ENCODE results near the gene PROZ.

The PROZ gene

GRCh38 chr13:113147206-113147605, 11.2 kb upstream of the PROZ start:
- in situ Hi-C loops (cut with HindIII; ENCODE audit: low sequenced_read_pairs), result no loop called here
- TF ChIP-seq CTCF (IDR thresholded peaks at IDR 0.05; ENCODE audit: low read depth, low read length), result no peak
- H3K4me3 ChIP-seq (ENCODE audit: low read depth, low read length), result no peak overlapping the region
- no peak for DNase-seq (ENCODE audit: low read depth, low spot score)

- no peak for DNase-seq (ENCODE audit: low read depth, low spot score)
- H3K4me3 ChIP-seq (ENCODE audit: low read depth, low read length), result no peak overlapping the region
- TF ChIP-seq CTCF (IDR thresholded peaks at IDR 0.05; ENCODE audit: low read depth, low read length), result no peak
- in situ Hi-C loops (cut with HindIII; ENCODE audit: low sequenced_read_pairs), result no loop called here
These were observed 10.0 kb upstream of the PROZ start for GRCh38 chr13:113148407-113148806.

GRCh38 chr13:113148940-113149503, 9.4 kb upstream of the PROZ start:
- no peak overlapping the region for H3K4me3 ChIP-seq (ENCODE audit: low read depth, low read length)
- DNase-seq (ENCODE audit: low read depth, low spot score), result no peak
- no peak for TF ChIP-seq CTCF (IDR thresholded peaks at IDR 0.05; ENCODE audit: low read depth, low read length)
- in situ Hi-C loops (cut with HindIII; ENCODE audit: low sequenced_read_pairs), result no loop called here

GRCh38 chr13:113149711-113150549, 8.5 kb upstream of the PROZ start:
- in situ Hi-C loops (cut with HindIII; ENCODE audit: low sequenced_read_pairs), result no loop called here
- TF ChIP-seq CTCF (IDR thresholded peaks at IDR 0.05; ENCODE audit: low read depth, low read length), result no peak
- no peak for DNase-seq (ENCODE audit: low read depth, low spot score)

GRCh38 chr13:113150550-113151365, 7.7 kb upstream of the PROZ start:
- H3K4me3 ChIP-seq (ENCODE audit: low read depth, low read length), result no peak overlapping the region
- no peak for TF ChIP-seq CTCF (IDR thresholded peaks at IDR 0.05; ENCODE audit: low read depth, low read length)
- no peak for DNase-seq (ENCODE audit: low read depth, low spot score)
- in situ Hi-C loops (cut with HindIII; ENCODE audit: low sequenced_read_pairs), result no loop called here

More at GRCh38 chr13:113149711-113150549, 8.5 kb upstream of the PROZ start:
- no peak overlapping the region for H3K4me3 ChIP-seq (ENCODE audit: low read depth, low read length)

All from astrocyte of the spinal cord (primary cell).